GM18498 (cell line): Measurements from ENCODE around the gene DCLK1.

ENCODE experiments used
- ATAC-seq: cut with Tn5 transposase; IDR thresholded peaks from one replicate; pipeline ENCODE4 v1.9.1; 2021; ENCODE audit warnings: mild to moderate bottlenecking, moderate library complexity; ENCODE audit not compliant: unreplicated experiment

DCLK1 gene

DNA sequence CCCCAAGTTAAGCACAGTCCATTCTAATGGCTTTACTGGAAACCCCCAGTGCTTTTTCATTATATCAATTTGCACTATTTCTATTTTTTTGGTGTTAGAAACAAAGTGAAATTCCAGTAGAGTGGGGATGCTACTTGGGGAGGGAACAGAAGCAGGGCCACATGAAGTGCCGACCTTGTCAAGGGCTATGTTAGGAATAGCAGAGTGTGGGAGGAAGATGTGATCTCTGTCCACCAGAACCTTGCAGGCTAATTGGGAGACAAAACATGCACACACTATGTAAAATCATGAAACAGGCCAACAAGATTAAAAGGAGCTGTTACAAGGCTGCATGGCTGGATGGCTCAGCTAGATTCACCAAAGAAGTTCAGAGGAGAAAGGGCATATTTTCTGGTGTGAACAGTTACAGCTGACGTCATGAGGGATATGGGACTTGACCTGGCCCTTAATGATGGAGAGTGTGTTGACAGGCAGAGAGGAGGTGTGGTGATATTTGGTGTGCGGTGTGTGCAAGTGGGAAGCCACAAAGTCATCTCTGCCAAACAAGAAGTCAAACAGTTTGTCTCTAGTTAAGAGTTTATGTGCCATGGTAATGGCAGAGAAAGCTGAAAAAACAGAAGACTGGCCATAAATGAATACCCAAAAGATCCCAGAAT, 336.3 kb downstream of the DCLK1 start:
- ATAC-seq: no peak

DNA sequence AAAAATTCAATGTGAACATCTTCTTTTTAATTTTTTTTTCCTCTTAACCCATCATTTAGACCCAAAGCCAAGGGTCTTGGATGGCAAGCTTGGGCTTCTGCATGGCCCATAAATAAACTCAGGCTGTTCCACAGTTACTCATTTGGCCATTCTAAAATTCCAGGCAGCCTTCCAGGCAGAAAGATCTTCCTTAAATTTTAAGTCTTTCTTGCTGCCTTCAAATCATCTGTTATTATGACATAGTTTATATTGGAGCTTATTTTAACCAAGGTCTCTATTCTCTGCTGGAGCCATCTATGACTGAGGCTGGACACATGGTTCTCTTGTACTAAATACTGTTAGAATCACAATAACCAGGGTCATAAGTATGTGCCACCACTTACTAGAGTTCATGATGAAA, 337.4 kb downstream of the DCLK1 start:
- ATAC-seq: no peak

DNA sequence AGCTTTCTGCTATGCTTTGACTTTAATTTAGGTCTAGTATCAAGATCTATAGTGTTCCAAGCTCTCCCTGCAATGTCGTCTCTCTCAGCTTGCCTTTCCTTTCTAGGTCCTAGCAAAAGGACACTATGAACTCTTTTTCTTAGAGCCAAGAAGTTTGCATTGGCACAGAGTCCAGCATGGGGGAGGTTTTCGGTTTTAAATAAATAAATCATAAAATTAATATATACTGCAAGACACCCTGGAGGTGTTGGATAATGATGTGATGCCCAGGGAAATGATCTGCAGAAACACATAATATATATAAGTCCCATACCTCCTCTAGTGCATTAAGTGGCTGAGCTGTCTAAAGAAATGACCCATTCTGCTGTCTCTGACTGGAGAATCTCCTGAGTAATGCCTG, 338.3 kb downstream of the DCLK1 start:
- no peak for ATAC-seq

DNA sequence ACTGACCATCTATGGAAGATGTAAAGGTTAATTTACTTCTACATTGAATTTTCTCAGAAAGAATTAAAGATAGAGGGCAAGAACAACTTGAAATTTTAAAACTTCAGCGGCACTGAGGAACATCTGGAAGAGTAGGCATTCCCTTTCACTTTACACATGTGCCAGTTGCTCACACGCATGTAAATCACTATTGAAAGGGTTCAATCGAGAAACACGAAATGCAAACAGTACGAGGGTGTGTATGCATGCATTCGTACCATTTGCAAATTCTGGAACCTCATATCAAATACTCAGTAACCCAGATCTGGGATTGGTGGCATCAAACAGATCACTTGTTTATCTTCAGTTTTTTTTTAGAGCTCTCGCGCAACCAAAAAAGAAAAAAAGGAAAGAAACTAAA, 339.2 kb downstream of the DCLK1 start:
- no peak for ATAC-seq

DNA sequence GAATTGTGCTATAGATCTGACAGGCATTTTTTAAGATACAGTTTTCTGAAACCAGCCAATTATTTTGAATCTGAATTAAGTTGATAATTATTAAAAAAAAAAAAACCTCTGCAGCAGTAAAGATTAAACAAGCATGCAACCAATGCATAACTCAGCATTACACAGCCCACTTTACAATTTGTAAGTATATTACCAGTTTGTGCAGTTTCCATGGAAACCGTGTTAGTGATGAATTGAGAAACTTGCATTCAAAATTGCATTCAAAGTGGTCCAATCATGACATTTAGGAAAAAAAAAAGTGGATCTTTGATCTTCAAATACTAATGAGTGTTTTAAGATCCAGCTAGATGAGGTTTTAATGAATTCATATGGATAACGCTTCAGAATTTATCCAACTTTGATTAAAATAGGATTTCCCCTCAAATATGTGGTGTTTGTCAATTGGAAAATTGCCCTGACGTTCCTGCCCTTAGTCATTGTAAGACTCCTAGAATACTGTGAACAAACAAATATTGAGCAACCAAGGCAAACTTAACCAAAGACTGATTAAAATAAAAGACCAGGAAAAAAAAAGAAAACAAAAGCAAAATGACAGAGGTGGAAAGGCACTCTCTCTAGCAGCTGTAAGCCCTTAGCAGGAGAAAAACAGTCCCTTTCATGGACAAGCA, 339.9 kb downstream of the DCLK1 start:
- ATAC-seq: no peak

DNA sequence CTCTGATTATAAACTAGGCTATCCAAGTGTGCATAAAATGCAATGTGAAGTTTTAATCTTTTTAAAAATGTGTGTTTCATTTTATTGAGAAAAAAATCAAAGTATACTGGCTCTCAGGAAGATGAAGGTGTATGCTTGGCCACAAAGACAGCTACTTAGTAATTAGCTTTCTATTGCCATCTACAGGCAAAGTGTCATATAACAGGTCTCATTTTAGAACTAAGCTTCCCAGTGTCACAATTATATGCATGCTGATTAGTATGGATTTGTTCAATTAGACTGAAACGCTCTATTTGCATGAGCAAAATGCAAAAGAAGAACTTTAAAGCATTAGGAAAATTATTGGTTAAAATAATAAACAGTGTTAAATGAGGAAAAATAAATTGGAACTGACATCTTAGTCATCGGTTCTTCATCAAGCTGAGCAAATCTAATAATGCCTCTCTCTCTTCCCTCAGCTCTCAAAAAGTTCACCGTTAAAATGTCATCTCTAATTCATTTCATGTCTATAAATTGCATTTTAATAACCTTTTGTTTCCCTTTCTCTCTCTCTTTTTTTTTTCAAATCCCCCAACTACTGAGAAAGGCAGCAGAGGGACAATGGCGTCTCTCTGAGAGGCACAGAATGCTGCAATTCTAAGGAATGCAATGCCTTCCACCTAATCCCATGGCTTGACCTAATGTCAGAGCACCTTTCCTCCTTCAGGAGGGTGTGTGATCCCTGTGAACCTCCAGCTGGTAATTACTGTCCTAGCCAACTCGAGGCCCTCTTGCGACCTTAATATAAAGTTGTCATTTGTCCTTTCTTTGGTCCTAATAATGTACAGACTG, 341.6 kb downstream of the DCLK1 start:
- ATAC-seq: peak; percentile 74

DNA sequence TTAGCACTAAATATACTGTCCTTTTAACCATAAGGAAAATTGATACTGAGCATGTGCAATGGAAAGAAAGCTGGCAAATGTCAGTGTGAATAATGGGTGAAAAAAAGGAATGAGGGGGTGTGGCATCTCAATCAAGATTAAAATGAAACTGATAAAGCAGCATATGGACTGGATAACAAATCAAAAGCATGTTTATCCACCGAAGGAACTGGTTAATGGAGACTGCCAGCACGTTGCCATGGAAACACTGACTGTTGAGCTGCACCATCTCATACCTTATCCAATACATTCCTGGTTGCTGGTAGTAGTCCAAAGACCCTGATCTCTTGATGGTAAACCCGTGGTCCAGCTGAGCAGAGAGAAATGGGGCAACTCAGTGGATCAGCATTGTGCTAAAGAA, 343.2 kb downstream of the DCLK1 start:
- no peak for ATAC-seq

DNA sequence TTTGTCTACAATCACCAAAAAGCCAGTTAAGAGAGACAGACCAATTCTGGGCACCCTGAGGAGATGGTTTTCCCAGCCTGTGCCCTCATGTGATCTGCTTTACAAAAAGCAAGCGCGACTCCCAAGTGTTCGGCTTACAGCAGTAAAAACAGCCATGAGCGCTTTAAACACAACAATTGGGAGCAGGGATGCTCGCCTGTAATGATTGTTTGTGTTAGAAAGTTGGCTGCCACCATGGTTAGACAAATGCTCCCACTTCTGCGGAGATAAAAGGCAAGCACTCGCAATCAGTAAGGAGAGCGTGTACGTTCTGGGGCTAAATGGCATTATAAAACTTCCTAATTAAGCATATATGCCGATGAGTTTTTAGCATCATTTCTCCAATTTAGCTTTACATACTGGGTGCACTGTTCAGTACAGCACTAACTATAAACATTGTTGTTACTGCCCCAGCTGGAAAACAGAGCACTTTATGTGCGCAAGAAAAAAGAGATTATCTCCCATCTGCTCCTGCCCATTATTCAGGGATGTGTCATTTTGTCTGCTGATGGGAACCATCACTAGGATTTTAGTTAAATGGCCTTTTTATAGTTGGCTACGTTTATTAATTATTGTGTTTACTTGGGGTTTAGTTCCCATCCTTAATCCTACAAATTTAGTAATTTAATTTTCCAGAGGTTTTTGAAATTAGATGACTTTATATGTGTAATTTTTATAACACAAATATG, 345.4 kb downstream of the DCLK1 start:
- no peak for ATAC-seq

DNA sequence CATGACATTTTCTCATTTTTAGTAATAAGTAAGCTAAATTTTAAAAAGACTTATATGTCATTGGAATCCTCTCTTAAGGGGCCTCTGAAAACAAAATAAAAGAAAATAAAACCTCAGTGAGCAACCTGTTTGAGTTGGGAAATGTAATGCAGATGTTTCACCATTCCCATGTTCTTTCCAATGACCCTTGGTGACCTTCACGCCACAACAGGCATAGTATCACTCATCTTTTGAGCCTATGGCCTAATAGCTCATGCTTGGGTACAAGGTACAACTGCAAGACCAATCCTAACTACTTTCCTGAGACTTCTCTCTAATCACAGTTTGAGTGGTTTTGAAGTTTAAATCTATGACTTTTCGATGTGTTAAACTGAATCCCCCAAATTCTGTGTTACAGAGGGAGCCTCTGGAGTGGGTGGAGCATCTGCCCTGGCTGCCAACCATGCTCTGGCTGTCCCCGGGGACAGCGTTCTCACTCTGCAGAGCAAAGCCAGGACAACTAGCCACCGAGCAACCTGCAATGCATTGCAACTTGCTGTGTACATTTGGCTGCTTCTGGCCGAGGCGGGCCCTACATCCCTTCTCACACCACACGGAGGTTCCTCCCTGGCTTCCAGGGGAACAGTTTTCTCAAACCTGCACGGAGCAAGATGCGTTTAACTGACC, 346.8 kb downstream of the DCLK1 start:
- no peak for ATAC-seq

DNA sequence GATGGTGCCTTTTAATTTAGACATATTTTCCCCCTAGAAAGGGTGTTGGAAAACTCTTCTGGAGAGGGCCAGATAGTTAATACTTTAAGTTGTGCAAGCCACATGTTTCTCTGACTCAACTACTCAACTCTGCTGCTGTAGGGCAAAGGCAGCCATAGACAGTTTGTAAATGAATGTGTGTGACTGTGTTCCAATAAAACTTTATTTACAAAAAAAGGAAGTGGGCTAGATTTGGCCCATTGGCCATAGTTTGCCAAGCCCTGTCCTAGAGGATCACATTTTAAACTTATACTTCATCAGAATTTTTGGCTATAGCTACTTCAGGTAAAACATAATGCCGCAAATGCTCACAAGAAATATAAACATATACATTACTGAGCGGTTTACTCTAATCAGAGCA, 348.4 kb downstream of the DCLK1 start:
- no peak for ATAC-seq

DNA sequence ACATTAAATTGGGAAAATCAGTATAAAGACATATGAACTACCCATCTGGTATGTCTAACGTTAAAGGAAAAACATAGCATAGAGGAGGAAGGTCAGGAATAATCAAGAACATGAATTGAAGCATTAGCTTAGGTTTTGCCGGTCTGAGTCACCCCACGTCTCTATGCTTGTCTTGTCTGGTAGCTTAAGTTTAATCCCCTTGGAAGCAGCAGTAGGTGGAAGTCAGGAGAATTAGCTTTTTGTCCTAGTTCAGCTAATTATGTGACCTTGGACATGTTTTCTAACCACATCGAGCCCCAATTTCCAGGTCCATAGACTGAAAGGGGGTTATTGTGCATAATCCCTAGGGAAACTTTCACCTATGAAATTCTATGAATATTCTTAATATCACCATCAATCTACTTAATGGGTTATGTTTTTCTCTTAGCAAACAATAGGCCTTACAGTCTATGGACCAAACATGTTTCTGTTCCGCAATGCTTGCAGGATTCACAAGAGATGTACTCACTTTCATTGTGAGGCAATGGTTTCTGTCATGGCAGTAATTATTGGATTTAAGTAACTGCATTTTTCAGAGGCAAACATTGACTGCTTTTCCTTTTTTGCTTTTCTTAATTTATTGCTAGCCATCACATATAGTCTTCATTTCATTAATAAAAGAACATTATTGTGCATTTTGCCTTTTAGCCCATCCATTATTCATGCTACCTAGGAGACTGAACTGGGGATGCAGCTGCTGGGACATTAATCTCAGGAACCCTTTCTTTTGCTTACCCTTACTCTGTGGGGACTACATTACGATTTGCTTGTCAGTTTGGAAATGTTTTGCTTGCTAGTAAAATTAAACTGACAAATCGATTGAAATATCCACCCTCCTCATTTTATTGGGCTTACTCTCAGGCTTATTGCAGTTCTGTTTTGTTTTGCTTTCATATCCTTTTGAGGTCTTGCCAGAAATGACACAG, 349.9 kb downstream of the DCLK1 start:
- no peak for ATAC-seq

DNA sequence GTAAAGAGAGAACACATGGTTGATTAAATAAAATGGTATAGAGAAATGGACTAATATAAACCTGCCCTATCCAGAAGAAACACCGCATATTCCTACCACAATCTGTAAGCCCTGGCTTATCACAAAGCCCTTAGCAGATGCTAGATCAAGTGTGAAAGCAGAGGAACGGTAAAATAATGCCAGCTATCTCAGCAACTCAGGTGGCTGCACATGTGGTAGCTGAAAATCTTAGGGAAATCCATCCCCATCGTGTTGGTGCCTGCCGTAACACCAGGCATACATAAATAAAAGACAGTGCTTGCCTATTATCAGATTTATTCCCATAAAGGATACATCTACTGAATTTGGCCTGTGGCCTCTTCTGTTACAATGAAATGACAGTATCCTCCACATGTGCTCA, 350.6 kb downstream of the DCLK1 start:
- ATAC-seq: no peak

DNA sequence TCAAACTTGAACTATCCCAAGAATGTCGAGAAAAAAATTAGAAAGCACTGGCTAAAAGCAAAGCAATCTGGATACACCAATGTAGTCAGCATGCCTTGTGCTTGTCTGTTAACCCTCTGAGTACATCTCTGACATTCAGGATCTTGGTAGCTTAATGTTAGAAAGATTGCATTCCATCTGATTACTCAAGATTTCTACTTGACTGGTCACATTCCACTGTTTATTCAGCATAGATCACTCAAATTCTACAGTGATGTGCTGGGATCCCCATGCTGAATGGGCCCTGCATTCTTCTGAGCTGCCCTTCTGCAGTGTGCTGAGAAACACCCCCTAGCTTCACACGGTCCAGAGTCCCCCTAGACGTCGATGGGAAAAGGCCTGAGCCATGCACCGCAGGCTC, 359.3 kb downstream of the DCLK1 start:
- no peak for ATAC-seq

DNA sequence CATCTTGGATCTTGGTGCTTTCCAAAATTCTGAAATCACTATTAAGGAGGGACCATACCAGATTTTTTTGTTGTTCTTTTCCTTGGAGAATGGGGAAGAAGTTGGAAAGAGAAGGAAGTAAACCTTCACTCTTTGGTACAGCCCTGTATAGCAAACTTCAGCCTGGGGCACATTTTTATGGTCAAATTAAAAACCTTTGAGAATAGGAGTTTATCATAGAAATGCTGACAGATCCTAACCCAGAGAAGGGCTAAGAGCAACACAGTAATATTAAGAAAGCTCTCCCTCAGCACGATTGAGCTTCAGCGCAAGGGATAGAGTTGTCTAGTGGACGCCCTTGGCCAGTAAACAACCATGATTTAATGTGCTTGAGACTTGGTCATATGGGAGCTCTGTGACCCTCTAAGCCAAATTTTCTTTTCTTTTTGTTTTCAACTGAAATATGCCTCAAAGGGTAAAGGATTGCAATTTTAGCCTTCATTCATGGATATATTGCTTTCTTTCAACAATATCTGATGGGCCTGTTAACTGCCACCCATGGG, 360.4 kb downstream of the DCLK1 start:
- no peak for ATAC-seq

DNA sequence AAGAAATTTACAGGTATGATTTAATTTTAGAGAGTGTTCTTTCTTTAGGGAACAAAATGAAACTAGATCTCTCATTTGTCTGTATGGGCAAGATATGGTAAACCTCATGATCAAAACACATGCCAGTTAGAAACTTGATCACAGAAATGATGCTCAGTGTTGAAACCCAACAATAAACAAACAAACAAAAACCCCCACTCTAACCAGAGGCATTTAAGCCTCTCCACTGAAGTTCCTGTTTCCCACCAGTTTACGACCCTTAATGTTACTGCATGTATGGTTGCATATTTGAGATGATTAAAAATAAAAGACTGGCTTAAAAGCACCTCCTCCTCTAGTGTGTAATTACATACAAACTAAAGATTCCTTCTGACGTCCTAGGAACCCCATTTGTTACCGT, 361.4 kb downstream of the DCLK1 start:
- no peak for ATAC-seq

DNA sequence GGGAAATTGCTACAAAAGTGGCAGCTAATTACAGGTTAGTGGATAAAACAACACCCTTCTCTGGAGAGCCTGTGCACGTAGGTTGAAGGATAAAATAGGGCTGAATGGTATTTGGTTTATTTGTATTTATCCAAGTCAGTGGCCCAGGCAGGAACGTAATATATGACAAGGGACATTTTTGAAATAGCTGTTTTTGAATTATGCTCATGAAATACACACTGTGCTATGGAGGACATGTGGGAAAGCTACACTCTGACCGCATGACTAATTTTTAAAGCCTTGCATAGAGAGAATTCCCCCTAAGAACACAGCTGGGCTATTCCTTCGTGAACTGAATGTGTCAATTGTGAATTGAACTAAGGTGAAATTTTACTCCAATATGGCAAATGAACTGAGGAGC, 362.6 kb downstream of the DCLK1 start:
- no peak for ATAC-seq

DNA sequence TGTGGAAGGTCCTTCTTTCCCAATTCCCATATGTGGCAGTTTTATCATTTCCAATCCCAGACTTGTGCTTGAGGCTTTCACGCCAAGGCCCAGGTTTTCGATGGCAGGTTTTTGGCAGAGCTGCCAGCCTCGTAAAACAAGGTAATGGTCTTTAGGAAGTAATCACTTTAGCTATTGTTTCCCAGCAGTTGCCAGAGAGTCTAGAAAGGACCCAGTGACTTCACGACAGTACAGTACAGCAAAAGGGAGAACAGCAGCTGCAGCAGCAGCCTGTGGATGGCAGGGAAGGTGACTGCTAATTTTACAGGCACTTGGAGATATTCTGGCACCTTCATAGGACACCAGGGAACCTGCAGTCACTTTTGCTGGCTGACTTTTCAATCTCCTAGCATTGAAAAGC, 363.1 kb downstream of the DCLK1 start:
- ATAC-seq: no peak

DNA sequence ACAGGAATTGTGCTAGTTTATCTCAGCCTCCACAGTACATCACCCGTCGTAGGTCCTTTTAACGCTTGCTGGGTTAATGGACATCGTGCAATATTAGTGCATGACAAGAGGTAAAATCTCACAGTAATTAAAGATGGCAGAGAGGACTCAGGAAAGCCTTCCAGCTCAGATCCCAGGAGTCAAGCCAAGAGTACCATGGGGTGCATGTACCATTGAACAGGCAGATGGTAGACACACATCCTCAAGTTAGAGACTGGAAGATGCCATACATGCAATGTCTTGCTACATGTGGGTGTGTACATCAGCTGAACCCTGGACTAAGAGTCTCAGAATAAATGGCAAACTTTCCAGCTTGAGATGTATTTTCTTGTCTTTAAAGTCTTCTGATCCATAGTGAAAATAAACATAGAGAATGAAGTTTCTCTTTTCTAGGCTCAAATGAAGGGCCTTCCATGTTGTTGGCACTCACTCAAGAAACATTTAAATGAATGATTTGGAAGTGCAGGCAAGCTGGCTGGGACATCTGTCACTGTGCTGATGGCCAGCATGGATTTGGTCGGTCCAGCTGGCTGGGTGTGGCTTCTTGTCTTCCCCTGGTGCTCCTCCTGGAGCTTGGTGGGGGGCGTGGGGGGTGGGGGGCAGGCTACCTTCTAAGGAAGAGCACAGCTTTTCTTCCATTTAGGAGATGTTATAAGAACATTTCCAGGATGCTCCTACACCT, 363.8 kb downstream of the DCLK1 start:
- ATAC-seq: no peak

DNA sequence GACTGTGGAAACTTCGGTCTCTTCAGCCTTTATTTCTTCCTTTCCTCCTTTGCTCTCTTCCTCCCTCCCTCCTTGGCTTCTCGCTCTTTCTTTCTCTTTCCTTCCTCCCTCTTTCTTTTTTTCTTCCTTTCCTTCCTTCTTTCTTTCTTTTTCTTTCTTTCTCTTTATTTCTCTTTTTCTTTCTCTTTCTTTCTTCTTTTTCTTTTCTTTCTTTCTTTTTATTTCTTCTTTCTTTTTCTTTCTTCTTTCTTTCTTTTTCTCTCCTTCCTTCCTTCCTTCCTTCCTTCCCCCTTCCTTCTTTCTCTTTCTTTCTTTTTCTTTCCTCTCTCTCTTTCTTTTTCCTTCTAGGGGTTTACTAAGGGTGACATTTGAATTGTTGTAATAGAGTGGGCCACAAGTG, 364.5 kb downstream of the DCLK1 start:
- ATAC-seq: no peak
